Keratinocyte (primary cell): ENCODE measurements around the gene CA5A.

Experiments
- EZH2 ChIP-seq: IDR thresholded peaks from one replicate; pipeline ENCODE4 v1.6.1; 2012; ENCODE audit warnings: inconsistent platforms, mild to moderate bottlenecking, low read length, moderate library complexity
- TF ChIP-seq, protein P1 (sequence below), 3 experiments: IDR thresholded peaks in 1 of 3; conservative IDR thresholded peaks in 1 of 3; optimal IDR thresholded peaks in 1 of 3; 2 replicates in 2 of 3; 3 replicates in 1 of 3; pipeline versions ENCODE3 to v1.5.1; 2011; ENCODE audit warnings: low read length in 3 of 3, mild to moderate bottlenecking in 3 of 3, moderate library complexity in 2 of 3, control low read depth in 1 of 3, inconsistent platforms in 1 of 3; ENCODE audit not compliant: insufficient read depth in 2 of 3; ENCODE audit errors: extremely low read depth in 1 of 3

- TF ChIP-seq, protein P1, sequence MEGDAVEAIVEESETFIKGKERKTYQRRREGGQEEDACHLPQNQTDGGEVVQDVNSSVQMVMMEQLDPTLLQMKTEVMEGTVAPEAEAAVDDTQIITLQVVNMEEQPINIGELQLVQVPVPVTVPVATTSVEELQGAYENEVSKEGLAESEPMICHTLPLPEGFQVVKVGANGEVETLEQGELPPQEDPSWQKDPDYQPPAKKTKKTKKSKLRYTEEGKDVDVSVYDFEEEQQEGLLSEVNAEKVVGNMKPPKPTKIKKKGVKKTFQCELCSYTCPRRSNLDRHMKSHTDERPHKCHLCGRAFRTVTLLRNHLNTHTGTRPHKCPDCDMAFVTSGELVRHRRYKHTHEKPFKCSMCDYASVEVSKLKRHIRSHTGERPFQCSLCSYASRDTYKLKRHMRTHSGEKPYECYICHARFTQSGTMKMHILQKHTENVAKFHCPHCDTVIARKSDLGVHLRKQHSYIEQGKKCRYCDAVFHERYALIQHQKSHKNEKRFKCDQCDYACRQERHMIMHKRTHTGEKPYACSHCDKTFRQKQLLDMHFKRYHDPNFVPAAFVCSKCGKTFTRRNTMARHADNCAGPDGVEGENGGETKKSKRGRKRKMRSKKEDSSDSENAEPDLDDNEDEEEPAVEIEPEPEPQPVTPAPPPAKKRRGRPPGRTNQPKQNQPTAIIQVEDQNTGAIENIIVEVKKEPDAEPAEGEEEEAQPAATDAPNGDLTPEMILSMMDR (optimal IDR thresholded peaks at IDR 0.05 in 1 of 3, IDR thresholded peaks at IDR 0.05 in 1 of 3, conservative IDR thresholded peaks at IDR 0.05 in 1 of 3; ENCODE audit: extremely low read depth in 1 of 3, insufficient read depth in 2 of 3, low read length in 3 of 3): no peak
- no peak for TF ChIP-seq EZH2
Observed at GRCh38 chr16:87939562-87940423, 3.5 kb upstream of the CA5A start.
